Medulla oblongata (tissue), 1 donor: ENCODE data around the gene IFNW1.
"Not testable (repeated sequence)": the region's sequence is repeated elsewhere in the genome, so short reads cannot be mapped to it uniquely, and the experiment has no call there.

Experiments
- DNase-seq: peaks from one replicate; pipeline ENCODE4 v3.0.0-alpha.2; 2015; ENCODE audit errors: extremely low spot score

Gene IFNW1

DNA sequence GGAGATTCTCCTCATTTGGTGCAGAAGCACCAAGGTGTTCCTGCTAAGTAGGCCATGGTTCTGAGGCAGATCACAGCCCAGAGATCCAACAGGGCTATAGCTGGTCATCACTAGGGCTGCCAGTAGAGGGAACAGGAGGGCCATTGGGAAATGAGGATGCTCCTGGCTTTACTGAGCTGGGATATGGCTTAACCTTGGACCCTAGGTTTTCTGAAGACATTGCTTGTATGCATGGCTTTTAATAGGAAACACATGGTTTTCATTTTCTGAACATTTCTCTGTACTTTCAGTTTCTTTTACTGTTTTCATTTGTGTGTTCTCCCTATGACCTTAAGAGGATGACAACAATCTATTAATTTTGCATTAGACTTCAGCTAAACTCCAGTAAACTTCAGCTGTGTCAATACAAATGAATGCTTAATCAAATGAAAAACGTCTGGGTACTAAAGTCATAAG, at the start of gene IFNW1:
IFNW1 (minus strand) TSS at position 406 of the 456 bp plus-strand sequence; CDS start at position 144, 262 bp downstream.
- DNase-seq, result no peak

DNA sequence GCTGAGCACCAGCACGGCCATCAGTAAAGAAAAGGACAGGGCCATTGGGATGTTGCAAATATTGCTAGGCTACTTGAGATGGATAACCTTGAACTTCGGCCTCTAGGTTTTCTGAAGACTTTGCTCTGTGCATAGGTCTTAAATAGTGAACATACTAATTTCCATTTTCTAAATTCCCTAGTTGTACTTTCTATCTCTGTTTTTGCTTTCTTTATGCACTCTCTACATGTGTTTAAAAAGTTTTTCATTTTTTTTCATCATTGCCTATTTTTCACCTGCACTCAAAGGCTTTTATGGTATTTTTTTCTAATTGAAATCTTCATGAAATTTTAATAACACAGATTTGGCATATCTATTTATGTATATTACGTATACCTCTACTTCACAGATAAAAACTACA, 45.9 kb upstream of the IFNW1 start, which contains the start of gene IFNA4:
IFNA4 (minus strand) TSS at position 101 of the 400 bp plus-strand sequence; CDS start at position 45, 56 bp downstream.
- DNase-seq, result not testable (repeated sequence)

DNA sequence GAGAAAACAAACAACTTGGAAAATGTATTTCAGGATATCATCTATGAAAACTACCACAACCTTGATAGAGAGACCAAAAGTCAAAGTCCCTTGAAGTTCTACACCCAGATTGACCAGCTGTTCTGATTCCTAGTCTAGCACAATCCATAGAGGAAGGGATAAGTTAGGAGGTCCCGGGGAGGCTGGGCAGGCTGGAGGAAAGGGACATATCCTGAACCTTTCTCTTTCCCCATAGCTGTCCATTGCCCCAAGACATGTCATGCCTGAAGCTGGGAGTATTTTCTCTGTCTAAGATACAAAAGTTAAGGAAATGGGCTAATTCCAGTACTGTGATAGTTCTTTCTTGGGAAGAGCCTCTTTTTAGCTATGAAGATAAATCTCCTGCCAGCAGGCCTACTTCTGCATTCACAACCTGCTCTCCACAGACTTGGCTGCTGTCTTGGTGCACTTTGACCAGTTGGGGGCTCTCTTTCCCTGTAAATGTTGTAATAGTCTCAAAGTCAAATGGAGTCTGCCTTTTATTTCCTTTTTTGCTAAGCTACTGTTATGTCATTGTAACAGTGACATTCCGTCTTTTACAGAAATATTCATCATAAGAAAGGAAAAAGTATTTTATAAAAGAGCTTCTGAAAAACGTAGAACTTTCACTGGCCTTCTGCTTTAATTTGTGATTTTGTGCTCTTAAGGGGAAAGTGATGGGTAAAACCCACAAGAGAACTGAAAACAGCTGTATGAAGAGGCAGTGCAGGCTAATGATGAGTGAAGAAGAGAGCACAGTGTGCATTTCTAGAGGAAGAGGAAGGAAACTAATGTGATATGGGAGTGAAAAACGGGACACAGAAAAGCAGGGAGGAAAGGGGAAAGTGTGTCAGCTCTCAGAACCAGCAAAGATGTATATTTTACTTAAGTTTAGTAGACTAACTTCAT, 41.4 kb upstream of the IFNW1 start:
- peak; percentile 55 for DNase-seq

DNA sequence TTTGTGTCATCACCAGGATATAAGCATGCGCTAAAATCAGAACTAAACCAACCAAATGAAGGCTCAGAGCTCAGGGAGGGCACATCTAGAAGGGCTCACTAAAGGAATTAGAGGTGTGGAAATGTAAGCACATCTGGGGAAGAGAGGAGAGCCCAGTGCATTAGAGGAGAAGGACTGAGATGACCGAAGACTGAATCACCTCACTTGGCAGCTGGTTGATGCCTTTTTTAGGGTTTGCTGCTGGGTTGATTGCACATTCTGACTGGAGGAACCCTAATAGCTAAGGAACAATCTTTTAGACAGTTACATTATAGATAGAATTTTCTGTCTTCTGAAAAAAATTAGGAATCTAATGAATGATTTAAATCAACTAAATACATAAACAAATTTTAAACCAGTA, 33.0 kb upstream of the IFNW1 start:
- DNase-seq, result no peak

DNA sequence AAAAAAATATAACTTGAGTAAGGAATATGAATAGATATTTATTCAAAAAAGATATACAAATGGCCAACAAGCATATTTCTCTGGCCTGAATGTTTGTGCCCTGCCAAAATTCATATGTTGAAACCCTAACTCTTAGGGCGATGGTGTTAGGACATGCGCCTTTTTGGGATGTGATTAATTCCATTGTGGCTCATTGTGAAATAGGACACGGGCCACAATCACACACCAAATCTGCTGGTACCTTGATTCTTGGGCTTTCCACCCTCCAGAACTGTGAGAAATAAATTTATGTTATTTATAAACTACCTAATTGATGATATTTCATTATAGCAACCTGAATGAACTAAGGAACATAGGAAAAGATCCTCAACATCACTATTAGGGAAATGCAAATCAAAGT, 30.5 kb upstream of the IFNW1 start:
- no peak for DNase-seq

DNA sequence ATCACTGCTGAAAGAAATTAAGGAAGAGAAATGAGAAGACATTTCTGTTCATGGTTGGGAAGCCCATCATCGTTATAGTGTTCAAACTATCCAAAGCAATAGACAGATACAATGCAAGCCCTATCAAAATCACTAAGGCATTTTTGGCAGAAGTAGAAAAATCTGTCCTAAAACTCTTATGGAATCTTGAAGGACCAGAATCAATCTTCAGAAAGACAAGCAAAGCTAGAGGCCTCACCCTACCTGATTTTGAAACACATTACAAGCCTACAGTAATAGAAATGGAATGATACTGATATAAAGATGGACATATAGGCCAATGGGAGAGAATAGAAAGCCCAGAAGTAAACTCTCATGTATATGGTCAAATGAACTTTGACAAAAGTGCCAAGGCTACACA, 29.7 kb upstream of the IFNW1 start:
- no peak for DNase-seq

DNA sequence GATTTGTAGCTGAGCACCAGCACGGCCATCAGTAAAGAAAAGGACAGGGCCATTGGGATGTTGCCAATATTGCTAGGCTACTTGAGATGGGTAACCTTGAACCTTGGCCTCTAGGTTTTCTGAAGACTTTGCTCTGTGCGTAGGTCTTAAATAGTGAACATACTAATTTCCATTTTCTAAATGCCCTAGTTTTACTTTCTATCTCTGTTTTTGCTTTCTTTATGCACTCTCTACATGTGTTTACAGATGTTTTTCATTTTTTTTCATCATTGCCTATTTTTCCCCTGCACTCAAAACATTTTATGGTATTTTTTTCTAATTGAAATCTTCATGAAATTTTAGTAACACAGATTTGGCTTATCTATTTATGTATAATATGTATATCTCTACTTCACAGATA, 24.9 kb upstream of the IFNW1 start, which contains the start of gene IFNA21:
IFNA21 (minus strand) TSS at position 101 of the 400 bp plus-strand sequence; CDS start at position 53, 48 bp downstream.
- DNase-seq, result not testable (repeated sequence)

DNA sequence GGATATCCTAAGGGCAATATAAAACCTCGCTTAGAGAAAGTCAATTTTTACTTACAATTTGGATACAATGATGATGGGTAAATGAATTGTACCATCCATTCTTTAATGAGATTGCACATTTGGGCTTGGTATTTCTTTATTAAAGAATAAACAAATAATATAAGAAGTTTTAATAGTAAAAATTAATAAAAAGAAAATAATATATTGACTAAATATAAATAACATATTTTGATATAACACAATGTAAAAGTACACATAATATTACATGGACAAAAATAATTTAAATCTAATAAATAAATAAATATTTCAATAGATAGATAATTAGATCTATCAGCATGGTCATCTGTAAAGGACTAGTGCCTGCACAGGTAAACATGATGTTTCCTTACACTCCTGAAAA, 23.9 kb upstream of the IFNW1 start:
- DNase-seq, result no peak

DNA sequence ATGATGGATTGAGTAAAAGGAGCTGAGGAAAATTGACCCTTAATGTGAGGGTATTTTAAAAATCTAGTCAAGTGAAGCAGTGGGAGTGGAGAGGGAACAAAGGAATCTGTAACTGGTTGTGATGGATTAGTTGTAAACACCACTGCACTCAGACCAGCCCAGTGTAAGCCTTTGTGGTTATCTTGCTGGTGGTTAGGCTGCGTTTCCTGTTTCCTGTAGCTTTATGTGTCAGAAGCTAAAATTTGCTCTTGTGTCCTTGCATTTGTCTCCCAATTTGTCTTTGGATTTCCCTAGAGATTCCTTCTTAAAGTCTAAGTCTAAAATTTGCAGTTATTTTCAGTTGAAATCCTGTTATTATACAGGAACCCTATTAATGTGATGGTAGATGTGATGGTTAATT, 18.5 kb upstream of the IFNW1 start:
- DNase-seq, result peak; percentile 6

DNA sequence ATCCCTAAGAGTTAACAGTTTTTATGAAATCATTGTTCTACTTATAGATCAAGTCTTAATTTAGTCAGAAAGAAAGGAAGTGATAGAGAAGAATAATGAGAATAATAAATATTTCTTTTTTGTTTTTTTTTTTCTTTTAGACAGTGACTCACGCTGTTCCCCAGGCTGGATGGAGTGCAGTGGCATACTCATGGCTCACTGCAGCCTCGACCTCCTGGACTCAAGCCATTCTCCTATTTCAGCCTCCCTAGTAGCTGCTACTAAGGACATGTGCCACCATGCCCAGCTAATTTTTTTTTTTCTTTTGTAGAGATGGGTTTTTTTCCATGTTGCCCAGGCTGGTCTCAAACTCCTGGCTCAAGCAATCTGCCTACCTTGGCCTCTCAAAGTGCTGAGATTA, 13.9 kb upstream of the IFNW1 start:
- DNase-seq, result no peak

DNA sequence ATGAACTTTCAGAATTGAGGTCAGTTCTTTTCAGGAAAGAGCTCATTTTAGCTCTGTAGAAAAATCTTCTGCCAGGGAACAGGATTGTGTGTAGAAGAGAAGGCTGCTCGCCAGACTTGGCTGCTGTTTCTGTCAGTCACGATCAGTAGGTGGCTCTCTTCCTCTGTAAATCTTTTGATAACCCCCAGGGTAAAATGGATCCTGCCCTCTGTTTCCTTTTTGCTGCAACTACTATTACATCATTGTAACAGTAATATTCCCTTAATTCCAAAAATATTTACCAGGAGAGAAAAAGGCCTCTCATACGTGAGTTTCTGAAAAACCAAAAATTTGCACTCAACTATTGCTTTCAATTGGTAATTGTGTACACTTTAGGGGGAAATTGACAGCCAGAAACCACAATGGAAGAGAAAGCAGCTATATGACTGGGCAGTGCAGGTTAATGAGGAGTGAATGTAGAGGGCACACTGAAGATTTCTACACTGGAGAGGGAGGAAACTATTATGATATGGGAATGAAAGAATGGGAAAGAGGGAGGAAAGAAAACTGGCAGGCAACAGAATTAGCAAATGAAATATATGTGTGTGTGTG, 12.5 kb upstream of the IFNW1 start:
- DNase-seq, result peak; percentile 59

DNA sequence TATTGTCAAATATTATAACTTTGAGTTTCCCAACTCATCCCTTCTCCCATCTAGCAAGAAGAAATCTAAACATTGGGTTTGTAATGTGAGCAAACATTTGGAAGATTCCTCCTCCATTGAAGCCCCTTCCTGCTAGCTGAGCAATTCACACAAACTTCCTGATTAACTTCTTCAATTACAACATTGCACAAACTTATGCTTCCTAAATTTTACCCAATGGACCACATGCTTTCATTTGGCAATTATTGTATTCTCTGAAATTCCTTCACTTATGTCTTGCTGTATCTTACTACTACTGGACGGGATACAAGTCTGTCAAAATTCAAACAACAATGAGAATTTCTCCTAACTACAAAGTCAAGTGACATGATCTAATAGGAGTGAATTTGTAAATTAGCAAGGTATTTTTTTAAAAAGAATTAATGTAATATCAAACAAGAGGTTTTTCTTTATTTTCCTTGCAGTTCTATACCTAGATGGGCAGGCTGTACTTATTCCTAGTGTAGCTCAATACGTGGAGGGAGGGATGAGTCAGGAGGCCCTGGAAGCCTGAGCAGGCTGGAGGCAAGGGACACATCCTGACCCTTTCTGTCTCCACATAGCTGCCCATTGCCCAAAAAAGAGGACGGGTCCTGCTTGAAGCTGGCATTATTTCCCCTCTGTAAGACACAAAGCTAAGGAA, 11.8 kb upstream of the IFNW1 start:
- no peak for DNase-seq

DNA sequence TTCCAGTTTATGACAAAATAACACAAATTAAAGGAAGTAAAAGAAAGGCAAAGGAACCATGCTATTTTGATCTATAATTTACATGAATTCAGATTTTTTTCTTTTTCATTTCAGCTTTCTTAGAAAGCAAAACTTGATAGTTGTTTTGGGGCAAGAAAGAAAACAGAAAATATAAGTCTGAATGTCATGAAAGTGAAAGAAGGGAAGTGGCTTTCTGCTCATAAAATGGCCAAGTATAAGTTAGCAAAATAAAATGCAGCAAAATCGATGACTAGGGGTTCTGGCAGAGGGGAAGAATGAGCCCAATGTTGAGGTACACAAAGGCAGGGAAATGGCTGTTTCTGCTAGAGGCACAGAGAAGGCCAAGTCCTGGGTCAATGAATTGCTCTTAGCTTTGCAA, 3.0 kb upstream of the IFNW1 start:
- DNase-seq, result no peak

DNA sequence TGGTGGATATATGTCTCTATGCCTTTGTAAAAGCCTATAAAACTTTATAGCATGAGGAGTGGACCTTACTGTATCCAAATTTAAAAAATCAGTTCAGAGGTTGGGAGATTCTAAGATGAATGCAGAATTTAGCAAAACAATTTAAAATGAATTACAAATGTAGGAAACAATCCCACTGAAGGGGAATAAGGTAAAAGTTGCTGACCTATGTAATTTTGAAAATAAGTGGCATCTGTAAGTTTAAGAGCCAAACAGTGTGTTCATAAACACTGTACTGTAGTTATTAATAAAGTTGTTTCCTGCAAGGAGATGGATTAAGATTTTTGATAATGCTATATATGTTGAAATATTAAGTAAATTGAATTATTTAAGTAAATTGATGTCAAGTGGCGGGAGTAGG, 4.6 kb downstream of the IFNW1 start:
- DNase-seq, result no peak

DNA sequence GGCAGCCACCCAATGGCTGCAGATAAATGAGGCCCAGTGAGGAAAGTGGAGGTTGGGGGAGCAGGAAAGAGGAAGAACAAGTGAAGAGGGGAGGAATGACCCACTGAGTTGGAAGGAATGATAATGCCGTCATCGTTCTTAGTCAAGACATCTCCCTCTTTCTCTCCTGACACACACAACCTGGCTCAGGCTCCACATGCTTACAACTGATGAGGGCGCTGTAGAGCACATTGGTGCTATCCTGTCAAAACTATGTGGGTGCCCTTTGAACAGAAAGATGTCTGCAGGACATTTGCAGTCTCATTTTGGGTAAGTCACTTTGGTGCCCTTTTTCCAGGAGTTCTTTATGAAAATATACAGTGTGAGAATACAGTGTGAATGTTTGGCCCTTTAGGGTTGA, 5.9 kb downstream of the IFNW1 start:
- no peak for DNase-seq

DNA sequence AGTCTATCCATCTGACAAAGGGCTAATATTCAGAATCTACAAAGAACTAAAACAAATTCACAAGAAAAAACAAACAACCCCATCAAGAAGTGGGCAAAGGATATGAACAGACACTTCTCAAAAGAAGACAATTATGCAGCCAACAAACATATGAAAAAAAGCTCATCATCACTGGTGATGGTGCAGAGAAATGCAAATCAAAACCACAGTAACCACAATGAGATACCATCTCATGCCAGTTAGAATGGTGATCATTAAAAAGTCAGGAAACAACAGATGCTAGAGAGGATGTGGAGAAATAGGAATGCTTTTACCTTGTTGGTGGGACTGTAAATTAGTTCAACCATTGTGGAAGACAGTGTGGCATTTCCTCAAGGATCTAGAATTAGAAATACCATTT, 13.4 kb downstream of the IFNW1 start:
- not testable (repeated sequence) for DNase-seq

DNA sequence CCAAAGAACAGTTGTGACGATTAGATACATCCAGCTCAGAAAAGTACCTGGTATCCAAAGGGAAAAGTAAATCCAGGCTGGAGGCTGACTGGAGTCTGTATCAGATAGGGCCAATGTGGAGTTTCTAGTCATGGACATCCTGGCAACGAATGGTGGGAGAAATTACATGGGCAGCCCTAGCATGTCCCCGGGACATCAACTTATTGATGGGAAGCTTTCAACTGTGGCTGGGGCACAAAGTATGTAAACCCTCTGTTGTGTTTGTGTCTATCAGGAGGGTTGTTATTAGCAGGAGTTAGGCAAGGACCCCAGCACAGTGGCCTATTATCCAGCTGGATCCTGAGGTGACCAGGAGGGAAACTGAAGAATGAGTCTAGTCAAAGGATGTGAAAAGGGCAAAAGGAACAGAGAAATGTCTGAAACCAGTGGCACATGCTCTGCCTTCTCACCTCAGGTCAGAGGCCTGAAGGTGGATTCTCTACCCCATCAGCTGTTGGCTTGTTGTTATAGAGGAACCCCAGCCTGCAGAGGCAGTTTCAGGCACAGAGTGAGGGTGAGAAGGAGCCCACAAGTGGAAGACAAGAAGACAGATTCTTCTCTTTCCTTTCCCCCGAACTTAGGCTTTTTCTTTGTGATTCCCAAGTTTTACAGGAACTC, 19.9 kb downstream of the IFNW1 start:
- DNase-seq, result no peak

DNA sequence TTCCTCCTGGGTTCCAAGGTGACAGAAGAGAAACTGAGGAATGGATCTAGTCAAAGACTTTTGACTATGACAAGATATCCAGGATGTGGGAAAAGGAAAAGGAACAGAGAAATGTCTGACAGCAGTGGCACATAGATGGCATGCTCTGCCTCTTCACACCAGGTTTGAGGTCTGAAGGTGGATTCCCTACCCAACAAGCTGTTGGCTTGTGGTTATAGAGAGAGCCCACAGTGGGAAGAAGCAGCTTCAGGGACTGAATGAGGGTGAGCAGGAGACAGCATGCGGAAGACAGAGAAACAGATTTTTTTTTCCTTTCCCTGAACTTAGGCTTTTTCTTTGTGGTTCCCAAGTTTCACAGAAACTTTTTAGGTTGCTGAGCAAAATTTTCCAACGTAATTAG, 20.6 kb downstream of the IFNW1 start:
- no peak for DNase-seq

DNA sequence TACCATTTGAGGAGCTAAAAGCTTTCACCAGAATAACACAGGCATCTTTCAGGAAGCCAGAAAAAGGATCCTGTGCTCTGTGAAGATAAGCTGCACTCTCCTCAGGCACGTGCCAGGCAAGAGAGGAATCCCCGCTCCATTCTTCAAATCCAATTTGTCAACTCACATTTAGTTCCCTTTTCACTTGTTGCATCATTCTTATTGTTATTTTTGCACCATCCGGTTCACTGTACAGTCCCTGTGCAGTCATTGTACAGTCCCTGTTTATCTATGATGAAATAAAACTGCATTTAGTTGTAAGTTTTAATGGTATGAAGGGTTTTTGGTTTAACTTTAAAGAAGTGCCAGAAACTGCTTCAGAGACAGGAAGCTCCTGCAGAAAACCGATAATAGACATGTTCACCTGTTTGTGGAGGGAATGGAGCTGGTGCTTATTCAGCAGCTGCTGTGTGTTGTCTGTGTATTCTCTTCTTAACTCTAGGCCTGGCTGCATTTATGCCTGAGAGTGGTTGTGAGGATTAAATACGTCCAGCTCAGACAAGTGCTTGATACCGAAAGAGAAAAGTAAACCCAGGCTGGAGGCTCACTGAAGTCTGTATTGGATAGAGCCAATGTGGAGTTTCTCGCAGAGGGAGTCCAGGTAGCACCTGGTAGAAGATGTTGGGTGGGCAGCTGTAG, 22.4 kb downstream of the IFNW1 start:
- DNase-seq, result peak; percentile 33

DNA sequence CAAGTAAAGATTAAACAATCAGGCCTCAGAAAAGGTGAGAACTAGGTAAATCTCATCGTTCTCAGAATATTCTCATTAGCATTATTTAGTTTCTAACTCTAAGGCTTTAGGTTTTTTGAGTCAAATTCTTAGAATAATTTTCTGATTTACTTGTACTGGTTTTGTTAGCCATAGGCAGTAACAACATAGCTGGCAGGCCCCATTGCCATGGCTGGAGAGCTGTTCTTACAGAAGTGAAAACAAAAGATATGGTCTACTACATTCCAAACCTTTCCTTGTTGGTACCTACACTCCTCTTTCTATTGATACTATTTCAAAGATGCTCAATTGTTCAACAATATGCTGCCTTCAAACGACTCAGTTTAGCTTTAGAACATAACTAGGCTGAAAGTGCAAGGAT, 27.3 kb downstream of the IFNW1 start:
- no peak for DNase-seq
